ENCODE data around the gene MIER2.

The MIER2 gene

DNA sequence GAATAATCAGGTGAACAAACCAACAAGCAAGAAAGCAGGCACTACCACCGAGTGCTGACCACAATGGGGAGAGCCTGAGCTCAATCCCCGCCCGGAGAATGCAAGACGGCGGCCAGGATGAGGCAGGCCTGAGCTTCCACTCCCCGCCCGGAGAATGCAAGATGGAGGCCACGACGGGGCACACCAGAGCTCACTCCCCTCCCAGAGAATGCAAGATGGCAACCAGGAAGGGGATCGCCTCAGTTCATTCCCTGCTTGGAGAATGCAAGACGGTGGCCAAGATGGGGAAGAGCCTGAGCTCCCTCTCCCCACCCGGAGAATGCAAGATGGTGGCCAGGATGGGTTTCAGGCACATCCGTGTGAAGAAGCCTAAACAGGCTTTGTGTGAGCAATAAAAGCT, 24.7 kb upstream of the MIER2 start:
- no peaks in the 10 kb centered on the region for H3K79me1 ChIP-seq (ENCODE audit: low read length)
- H3K9ac ChIP-seq (ENCODE audit: low read length), result no peak overlapping the region
- H2BK15ac ChIP-seq (replicated peaks; ENCODE audit: low read depth), result no peak overlapping the region
- no peak overlapping the region for H3K23ac ChIP-seq (ENCODE audit: low read length)
- H3K4me1 ChIP-seq (ENCODE audit: control insufficient read depth, low read depth, low read length), result no peaks in the 10 kb centered on the region
- H3K79me2 ChIP-seq (ENCODE audit: control insufficient read depth, insufficient read depth, low read length), result no peaks in the 10 kb centered on the region
- H3K18ac ChIP-seq (ENCODE audit: low read length), result no peak overlapping the region
- no CpG with 5 or more reads among the region's 13 CpGs for WGBS (ENCODE audit: extremely low coverage, insufficient coverage, low lambda C conversion rate)
- no peak overlapping the region for H3K56ac ChIP-seq (ENCODE audit: low read length)
- no peak overlapping the region for H4K8ac ChIP-seq (ENCODE audit: low read depth, low read length)
- H2AK5ac ChIP-seq (ENCODE audit: low read length), result no peak overlapping the region
- H3K27ac ChIP-seq (ENCODE audit: low read depth, low read length), result no peak overlapping the region
- no peaks in the 10 kb centered on the region for H3K36me3 ChIP-seq (ENCODE audit: control insufficient read depth, insufficient read depth, low read length)
- DNase-seq, result no peak
- no peak overlapping the region for H3K4me3 ChIP-seq (ENCODE audit: low read length)
- no peak overlapping the region for H2BK5ac ChIP-seq (ENCODE audit: low read length)
- H4K5ac ChIP-seq (ENCODE audit: low read length), result no peak overlapping the region
- no peak overlapping the region for H3K4me2 ChIP-seq (ENCODE audit: low read length)
- no peak overlapping the region for H2BK120ac ChIP-seq (ENCODE audit: low read depth, low read length)
- H3K4ac ChIP-seq (ENCODE audit: low read depth, low read length), result no peak overlapping the region
- H3K27me3 ChIP-seq (ENCODE audit: insufficient read depth, low read length, poor library complexity), result no peaks in the 10 kb centered on the region

DNA sequence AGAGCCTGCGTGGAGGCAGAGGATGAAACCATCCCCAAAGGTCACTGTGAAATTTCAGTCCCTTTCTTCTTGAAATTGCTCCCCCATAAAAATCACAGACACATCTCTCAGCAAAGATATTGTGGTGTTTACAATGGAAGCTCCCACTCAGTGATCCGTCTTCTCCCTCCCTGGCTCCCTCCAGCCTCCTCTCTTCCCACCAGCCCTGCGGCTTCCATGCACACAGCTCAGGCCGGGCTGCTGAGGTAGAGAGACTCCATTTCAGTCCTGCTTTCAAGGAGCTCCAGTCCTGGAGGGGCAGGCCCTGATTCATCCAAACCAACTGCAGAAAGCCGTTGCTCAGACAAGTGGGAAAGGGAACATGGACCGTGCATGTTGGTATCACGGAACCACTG, 24.0 kb upstream of the MIER2 start:
- Histone ChIP-seq H2BK15ac (replicated peaks; ENCODE audit: low read depth) (no peak overlapping the region), H2BK5ac (ENCODE audit: low read length) (no peak overlapping the region), H3K4me1 (ENCODE audit: control insufficient read depth, low read depth, low read length) (no peaks in the 10 kb centered on the region), H2BK120ac (ENCODE audit: low read depth, low read length) (no peak overlapping the region), H3K4me3 (ENCODE audit: low read length) (no peak overlapping the region), H3K9ac (ENCODE audit: low read length) (no peak overlapping the region), H3K4ac (ENCODE audit: low read depth, low read length) (no peak overlapping the region), H3K18ac (ENCODE audit: low read length) (no peak overlapping the region), H4K8ac (ENCODE audit: low read depth, low read length) (no peak overlapping the region), H3K56ac (ENCODE audit: low read length) (no peak overlapping the region), H2AK5ac (ENCODE audit: low read length) (no peak overlapping the region), H3K79me1 (ENCODE audit: low read length) (no peaks in the 10 kb centered on the region), H3K27me3 (ENCODE audit: insufficient read depth, low read length, poor library complexity) (no peaks in the 10 kb centered on the region), H3K36me3 (ENCODE audit: control insufficient read depth, insufficient read depth, low read length) (no peaks in the 10 kb centered on the region), H4K5ac (ENCODE audit: low read length) (no peak overlapping the region), H3K27ac (ENCODE audit: low read depth, low read length) (no peak overlapping the region), H3K79me2 (ENCODE audit: control insufficient read depth, insufficient read depth, low read length) (no peaks in the 10 kb centered on the region), H3K23ac (ENCODE audit: low read length) (no peak overlapping the region), H3K4me2 (ENCODE audit: low read length) (no peak overlapping the region)
- DNase-seq, result no peak
- no CpG with 5 or more reads among the region's 7 CpGs for WGBS (ENCODE audit: extremely low coverage, insufficient coverage, low lambda C conversion rate)

DNA sequence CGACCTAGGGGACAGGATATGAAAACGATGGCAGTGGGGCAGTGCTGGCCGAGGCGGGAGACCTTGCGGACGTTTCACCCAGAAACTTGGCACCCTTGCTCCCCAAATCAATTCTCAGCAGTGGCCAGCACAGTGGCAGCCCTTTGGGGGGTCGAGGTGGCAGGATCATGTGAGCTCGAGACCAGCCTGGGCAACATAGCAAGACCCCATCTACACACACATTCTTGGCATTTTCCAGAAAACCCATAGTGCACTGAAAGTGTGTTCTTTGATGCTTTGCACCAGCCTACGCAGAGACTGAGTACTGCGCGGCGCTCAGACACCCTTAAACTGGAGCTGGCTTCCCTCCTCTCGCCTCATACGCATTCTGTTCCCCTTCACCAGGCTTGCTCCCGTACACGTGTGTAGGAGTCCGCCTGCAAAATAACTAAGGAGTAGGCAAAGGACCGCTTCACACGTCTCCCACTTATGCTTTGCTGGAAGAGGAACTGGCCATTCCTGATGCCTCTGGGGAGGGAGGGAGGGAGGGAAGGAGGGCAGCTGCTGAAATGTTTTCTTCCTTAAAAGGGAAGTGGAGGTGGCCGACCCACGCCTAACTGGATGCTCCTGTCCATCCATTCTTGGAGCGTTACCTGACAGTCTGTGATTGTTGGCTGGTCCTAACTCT, 23.5 kb upstream of the MIER2 start:
- no peaks in the 10 kb centered on the region for H3K79me1 ChIP-seq (ENCODE audit: low read length)
- H2AK5ac ChIP-seq (ENCODE audit: low read length), result no peak overlapping the region
- H3K4me2 ChIP-seq (ENCODE audit: low read length), result no peak overlapping the region
- H2BK5ac ChIP-seq (ENCODE audit: low read length), result no peak overlapping the region
- no peak overlapping the region for H3K23ac ChIP-seq (ENCODE audit: low read length)
- no peak overlapping the region for H3K4ac ChIP-seq (ENCODE audit: low read depth, low read length)
- no peak overlapping the region for H2BK120ac ChIP-seq (ENCODE audit: low read depth, low read length)
- DNase-seq, result no peak
- no peaks in the 10 kb centered on the region for H3K4me1 ChIP-seq (ENCODE audit: control insufficient read depth, low read depth, low read length)
- H3K27ac ChIP-seq (ENCODE audit: low read depth, low read length), result no peak overlapping the region
- H2BK15ac ChIP-seq (replicated peaks; ENCODE audit: low read depth), result no peak overlapping the region
- no peak overlapping the region for H3K9ac ChIP-seq (ENCODE audit: low read length)
- no CpG with 5 or more reads among the region's 22 CpGs for WGBS (ENCODE audit: extremely low coverage, insufficient coverage, low lambda C conversion rate)
- no peak overlapping the region for H4K5ac ChIP-seq (ENCODE audit: low read length)
- no peak overlapping the region for H3K56ac ChIP-seq (ENCODE audit: low read length)
- H3K4me3 ChIP-seq (ENCODE audit: low read length), result no peak overlapping the region
- H3K18ac ChIP-seq (ENCODE audit: low read length), result no peak overlapping the region
- H3K79me2 ChIP-seq (ENCODE audit: control insufficient read depth, insufficient read depth, low read length), result no peaks in the 10 kb centered on the region
- no peaks in the 10 kb centered on the region for H3K36me3 ChIP-seq (ENCODE audit: control insufficient read depth, insufficient read depth, low read length)
- H4K8ac ChIP-seq (ENCODE audit: low read depth, low read length), result no peak overlapping the region
- no peaks in the 10 kb centered on the region for H3K27me3 ChIP-seq (ENCODE audit: insufficient read depth, low read length, poor library complexity)

GRCh38 chr19:367561-367960, 23.0 kb upstream of the MIER2 start:
- Histone ChIP-seq H4K5ac (ENCODE audit: low read length) (no peak overlapping the region), H4K8ac (ENCODE audit: low read depth, low read length) (no peak overlapping the region), H3K27me3 (ENCODE audit: insufficient read depth, low read length, poor library complexity) (no peaks in the 10 kb centered on the region), H3K56ac (ENCODE audit: low read length) (no peak overlapping the region), H2BK5ac (ENCODE audit: low read length) (no peak overlapping the region), H2BK15ac (replicated peaks; ENCODE audit: low read depth) (no peak overlapping the region), H3K23ac (ENCODE audit: low read length) (no peak overlapping the region), H3K36me3 (ENCODE audit: control insufficient read depth, insufficient read depth, low read length) (no peaks in the 10 kb centered on the region), H3K4me1 (ENCODE audit: control insufficient read depth, low read depth, low read length) (no peaks in the 10 kb centered on the region), H3K27ac (ENCODE audit: low read depth, low read length) (no peak overlapping the region), H3K18ac (ENCODE audit: low read length) (no peak overlapping the region), H3K4me3 (ENCODE audit: low read length) (no peak overlapping the region), H3K79me1 (ENCODE audit: low read length) (no peaks in the 10 kb centered on the region), H2BK120ac (ENCODE audit: low read depth, low read length) (no peak overlapping the region), H3K9ac (ENCODE audit: low read length) (no peak overlapping the region), H3K4me2 (ENCODE audit: low read length) (no peak overlapping the region), H3K4ac (ENCODE audit: low read depth, low read length) (no peak overlapping the region), H2AK5ac (ENCODE audit: low read length) (no peak overlapping the region), H3K79me2 (ENCODE audit: control insufficient read depth, insufficient read depth, low read length) (no peaks in the 10 kb centered on the region)
- DNase-seq, result no peak
- WGBS (ENCODE audit: extremely low coverage, insufficient coverage, low lambda C conversion rate), result no CpG with 5 or more reads among the region's 14 CpGs

GRCh38 chr19:366951-367350, 22.4 kb upstream of the MIER2 start:
- Histone ChIP-seq H2AK5ac (ENCODE audit: low read length) (no peak overlapping the region), H2BK15ac (replicated peaks; ENCODE audit: low read depth) (no peak overlapping the region), H3K23ac (ENCODE audit: low read length) (no peak overlapping the region), H3K4me3 (ENCODE audit: low read length) (no peak overlapping the region), H3K79me2 (ENCODE audit: control insufficient read depth, insufficient read depth, low read length) (no peaks in the 10 kb centered on the region), H2BK5ac (ENCODE audit: low read length) (no peak overlapping the region), H3K4ac (ENCODE audit: low read depth, low read length) (no peak overlapping the region), H3K56ac (ENCODE audit: low read length) (no peak overlapping the region), H4K8ac (ENCODE audit: low read depth, low read length) (no peak overlapping the region), H3K9ac (ENCODE audit: low read length) (no peak overlapping the region), H3K18ac (ENCODE audit: low read length) (no peak overlapping the region), H4K5ac (ENCODE audit: low read length) (no peak overlapping the region), H3K4me2 (ENCODE audit: low read length) (no peak overlapping the region), H3K4me1 (ENCODE audit: control insufficient read depth, low read depth, low read length) (no peaks in the 10 kb centered on the region), H3K36me3 (ENCODE audit: control insufficient read depth, insufficient read depth, low read length) (no peaks in the 10 kb centered on the region), H3K79me1 (ENCODE audit: low read length) (no peaks in the 10 kb centered on the region), H3K27me3 (ENCODE audit: insufficient read depth, low read length, poor library complexity) (no peaks in the 10 kb centered on the region), H3K27ac (ENCODE audit: low read depth, low read length) (no peak overlapping the region), H2BK120ac (ENCODE audit: low read depth, low read length) (no peak overlapping the region)
- DNase-seq, result no peak
- whole genome bisulfite sequencing (ENCODE audit: extremely low coverage, insufficient coverage, low lambda C conversion rate), result no CpG with 5 or more reads among the region's 8 CpGs

DNA sequence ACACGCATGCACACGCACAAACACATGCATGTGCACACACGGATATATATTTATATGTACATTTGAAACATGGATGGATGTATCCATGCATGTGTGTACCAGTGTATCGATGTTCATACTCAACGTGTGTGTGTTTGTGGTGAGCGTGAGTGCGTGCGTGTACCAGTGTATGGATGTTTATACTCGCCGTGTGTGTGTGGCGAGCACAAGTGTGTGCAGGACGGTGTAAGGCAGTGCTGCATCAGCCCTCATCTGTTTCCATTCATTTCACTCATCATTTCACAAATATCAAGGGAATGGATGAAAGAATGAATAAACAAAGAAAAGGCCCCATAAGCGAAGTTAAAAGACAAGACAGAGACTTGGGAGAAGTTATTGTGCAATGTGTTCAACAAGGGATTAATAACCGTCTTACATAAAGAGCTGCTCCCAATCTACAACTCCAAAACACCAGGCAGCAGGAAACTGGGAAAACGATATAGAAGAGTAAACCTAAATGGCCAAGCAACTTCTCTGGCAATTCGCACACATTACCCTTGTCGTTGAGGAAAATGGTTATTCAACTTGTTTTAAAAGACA, 21.7 kb upstream of the MIER2 start:
- Histone ChIP-seq H3K4me2 (ENCODE audit: low read length) (no peak overlapping the region), H2BK5ac (ENCODE audit: low read length) (no peak overlapping the region), H2BK120ac (ENCODE audit: low read depth, low read length) (no peak overlapping the region), H3K79me2 (ENCODE audit: control insufficient read depth, insufficient read depth, low read length) (no peaks in the 10 kb centered on the region), H3K9ac (ENCODE audit: low read length) (no peak overlapping the region), H3K18ac (ENCODE audit: low read length) (no peak overlapping the region), H3K36me3 (ENCODE audit: control insufficient read depth, insufficient read depth, low read length) (no peaks in the 10 kb centered on the region), H3K23ac (ENCODE audit: low read length) (no peak overlapping the region), H4K8ac (ENCODE audit: low read depth, low read length) (no peak overlapping the region), H2AK5ac (ENCODE audit: low read length) (no peak overlapping the region), H3K27ac (ENCODE audit: low read depth, low read length) (no peak overlapping the region), H3K4me3 (ENCODE audit: low read length) (no peak overlapping the region), H4K5ac (ENCODE audit: low read length) (no peak overlapping the region), H3K27me3 (ENCODE audit: insufficient read depth, low read length, poor library complexity) (no peaks in the 10 kb centered on the region), H3K79me1 (ENCODE audit: low read length) (no peaks in the 10 kb centered on the region), H3K4me1 (ENCODE audit: control insufficient read depth, low read depth, low read length) (no peaks in the 10 kb centered on the region), H3K4ac (ENCODE audit: low read depth, low read length) (no peak overlapping the region), H3K56ac (ENCODE audit: low read length) (no peak overlapping the region), H2BK15ac (replicated peaks; ENCODE audit: low read depth) (no peak overlapping the region)
- no peak for DNase-seq
- WGBS (ENCODE audit: extremely low coverage, insufficient coverage, low lambda C conversion rate), result no CpG with 5 or more reads among the region's 17 CpGs

Data from mesendoderm (in vitro differentiated cells).